Measurements from ENCODE around the gene GRIK4.

Gene GRIK4

GRCh38 chr11:120525261-120526171, 14.0 kb downstream of the GRIK4 start:
- TF ChIP-seq, protein P1, sequence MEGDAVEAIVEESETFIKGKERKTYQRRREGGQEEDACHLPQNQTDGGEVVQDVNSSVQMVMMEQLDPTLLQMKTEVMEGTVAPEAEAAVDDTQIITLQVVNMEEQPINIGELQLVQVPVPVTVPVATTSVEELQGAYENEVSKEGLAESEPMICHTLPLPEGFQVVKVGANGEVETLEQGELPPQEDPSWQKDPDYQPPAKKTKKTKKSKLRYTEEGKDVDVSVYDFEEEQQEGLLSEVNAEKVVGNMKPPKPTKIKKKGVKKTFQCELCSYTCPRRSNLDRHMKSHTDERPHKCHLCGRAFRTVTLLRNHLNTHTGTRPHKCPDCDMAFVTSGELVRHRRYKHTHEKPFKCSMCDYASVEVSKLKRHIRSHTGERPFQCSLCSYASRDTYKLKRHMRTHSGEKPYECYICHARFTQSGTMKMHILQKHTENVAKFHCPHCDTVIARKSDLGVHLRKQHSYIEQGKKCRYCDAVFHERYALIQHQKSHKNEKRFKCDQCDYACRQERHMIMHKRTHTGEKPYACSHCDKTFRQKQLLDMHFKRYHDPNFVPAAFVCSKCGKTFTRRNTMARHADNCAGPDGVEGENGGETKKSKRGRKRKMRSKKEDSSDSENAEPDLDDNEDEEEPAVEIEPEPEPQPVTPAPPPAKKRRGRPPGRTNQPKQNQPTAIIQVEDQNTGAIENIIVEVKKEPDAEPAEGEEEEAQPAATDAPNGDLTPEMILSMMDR (IDR thresholded peaks at IDR 0.05; ENCODE audit: low read depth, low read length, missing control alignments), result no peak
- DNase-seq (ENCODE audit: low read depth), result no peak
- no peak overlapping the region for H3K4me3 ChIP-seq (ENCODE audit: low read depth, low read length)

DNA sequence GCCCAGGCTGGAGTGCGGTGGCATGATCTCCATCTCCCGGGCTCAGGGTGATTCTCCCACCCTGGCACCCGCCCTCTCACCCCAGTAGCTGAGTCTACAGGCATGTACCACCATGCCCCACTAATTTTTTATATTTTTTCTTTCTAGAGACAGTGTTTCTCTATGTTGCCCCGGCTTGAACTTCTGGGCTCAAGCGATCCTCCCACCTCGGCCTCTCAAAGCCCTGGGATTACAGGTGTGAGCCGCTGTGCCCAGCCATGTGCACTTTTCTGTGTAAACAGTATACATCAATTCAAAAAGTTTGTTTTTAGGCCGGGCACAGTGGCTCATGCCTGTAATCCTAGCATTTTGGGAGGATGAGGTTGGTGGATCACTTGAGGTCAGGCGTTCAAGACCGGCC, 14.7 kb downstream of the GRIK4 start:
- TF ChIP-seq, protein P1 (IDR thresholded peaks at IDR 0.05; ENCODE audit: low read depth, low read length, missing control alignments), result no peak
- H3K4me3 ChIP-seq (ENCODE audit: low read depth, low read length), result no peak overlapping the region
- no peak for DNase-seq (ENCODE audit: low read depth)

GRCh38 chr11:120527111-120527761, 15.7 kb downstream of the GRIK4 start:
- no peak for DNase-seq (ENCODE audit: low read depth)
- no peak overlapping the region for H3K4me3 ChIP-seq (ENCODE audit: low read depth, low read length)
- TF ChIP-seq, protein P1 (IDR thresholded peaks at IDR 0.05; ENCODE audit: low read depth, low read length, missing control alignments), result no peak

DNA sequence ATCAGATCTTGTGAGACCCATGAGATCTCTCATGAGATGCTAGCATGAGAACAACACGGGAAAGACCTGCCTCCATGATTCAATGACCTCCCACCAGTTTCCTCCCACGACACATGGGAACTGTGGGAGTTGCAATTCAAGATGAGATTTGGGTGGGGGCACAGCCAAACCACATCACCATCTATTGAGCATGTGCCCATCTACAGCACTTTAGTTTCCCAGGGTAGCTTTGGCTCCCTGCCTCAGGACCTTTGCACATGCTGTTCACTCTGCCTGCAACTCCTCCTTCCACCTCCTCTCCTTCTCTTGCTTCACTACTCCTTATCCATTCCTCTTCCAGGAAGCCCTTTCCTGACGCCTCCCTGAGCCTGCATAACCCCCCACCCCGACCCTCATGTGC, 17.2 kb downstream of the GRIK4 start:
- TF ChIP-seq, protein P1 (IDR thresholded peaks at IDR 0.05; ENCODE audit: low read depth, low read length, missing control alignments), result no peak
- no peak for DNase-seq (ENCODE audit: low read depth)
- no peak overlapping the region for H3K4me3 ChIP-seq (ENCODE audit: low read depth, low read length)

DNA sequence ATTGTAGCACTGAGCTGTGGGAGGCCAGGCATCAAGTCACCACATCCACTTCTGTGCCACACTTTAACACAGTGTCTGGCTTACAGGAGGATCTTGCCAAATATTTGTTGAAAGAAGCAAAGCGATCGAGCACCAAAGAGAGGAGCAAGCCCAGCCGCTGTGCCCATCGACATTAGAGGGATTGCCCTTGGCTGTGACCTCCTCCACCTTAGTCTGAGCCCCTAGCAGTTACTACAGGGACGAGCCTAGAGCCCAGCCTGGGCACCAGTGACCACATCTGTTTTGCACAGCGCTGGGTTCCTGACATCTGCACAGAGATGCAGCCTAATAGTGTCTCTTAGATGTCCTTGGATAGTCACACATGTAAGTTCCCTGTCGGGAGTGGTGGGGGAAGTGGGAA, 17.7 kb downstream of the GRIK4 start:
- TF ChIP-seq, protein P1 (IDR thresholded peaks at IDR 0.05; ENCODE audit: low read depth, low read length, missing control alignments), result no peak
- DNase-seq (ENCODE audit: low read depth), result no peak
- H3K4me3 ChIP-seq (ENCODE audit: low read depth, low read length), result no peak overlapping the region

DNA sequence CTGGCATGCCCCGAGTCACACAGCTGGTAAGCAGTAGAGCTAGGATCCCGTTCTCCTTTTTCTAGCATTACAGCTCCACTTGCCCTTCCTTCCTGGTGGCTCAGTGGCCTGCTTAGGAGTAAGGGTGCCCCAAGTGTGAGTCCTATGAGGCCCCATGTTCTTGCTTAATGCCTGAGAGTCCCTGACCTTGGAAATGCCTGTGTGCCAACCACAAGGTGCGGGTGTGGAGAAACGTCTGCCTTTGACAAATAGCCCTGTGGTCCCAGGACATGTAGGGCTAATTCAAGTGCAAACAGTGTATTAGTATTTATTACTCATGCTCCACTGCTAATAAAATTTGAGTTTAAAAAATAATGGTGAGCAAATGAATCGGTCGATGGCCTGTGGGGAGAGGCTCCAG, 18.4 kb downstream of the GRIK4 start:
- DNase-seq (ENCODE audit: low read depth), result no peak
- no peak overlapping the region for H3K4me3 ChIP-seq (ENCODE audit: low read depth, low read length)
- TF ChIP-seq, protein P1 (IDR thresholded peaks at IDR 0.05; ENCODE audit: low read depth, low read length, missing control alignments), result no peak
